LoVo (cell line): ENCODE results near the gene TRMT61A.

Source experiments
- DNase-seq: peaks from one replicate; pipeline ENCODE4 v3.0.0-alpha.2; 2016; ENCODE audit warnings: low spot score

TRMT61A gene

GRCh38 chr14:103563226-103563620, 34.2 kb downstream of the TRMT61A start:
- no peak for DNase-seq

DNA sequence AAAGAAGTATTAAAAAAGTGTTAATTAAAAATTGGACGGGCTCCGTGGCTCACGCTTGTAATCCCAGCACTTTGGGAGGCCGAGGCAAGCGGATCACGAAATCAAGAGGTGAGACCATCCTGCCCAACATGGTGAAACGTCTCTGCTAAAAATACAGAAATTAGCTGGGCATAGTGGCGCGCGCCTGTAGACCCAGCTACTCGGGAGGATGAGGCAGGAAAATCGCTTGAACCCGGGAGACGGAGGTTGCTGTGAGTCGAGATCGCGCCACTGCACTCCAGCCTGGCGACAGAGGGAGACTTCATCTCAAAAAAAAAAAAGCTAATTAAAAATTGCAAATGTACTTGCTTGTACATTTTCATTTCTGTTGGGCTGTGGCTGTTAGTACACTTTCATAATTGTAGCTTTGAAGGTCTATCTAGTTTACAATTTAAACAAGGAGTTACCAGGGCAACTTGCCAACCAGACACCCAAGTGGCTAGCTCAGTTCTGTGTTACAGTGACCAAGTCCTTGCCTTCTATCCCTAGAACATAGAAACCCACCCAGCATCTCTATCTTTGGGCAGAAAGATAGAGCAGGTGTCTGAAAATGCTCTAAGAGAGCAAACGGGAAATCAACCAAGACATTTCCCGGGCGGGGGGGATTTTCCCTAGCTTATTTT, 35.0 kb downstream of the TRMT61A start:
- DNase-seq: no peak

DNA sequence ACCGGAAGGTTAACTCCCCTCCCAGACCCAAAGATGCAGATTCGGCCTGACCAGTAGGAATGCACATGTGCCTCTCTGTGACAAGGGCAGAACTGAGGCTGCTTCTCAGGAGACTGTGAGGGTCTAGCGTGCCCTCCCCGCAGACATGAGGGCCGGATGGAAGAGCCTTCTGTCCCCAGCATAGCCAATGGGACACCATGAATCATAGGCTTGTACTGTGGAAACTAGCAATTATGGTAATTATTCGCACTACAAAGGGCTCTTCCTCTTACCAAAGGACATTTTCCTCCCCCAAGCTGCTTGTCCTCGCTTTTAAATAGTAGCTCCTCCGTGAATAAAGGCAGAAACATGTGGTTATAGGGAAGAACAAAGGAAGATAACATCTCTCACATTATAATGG, 40.0 kb downstream of the TRMT61A start:
- DNase-seq: no peak

DNA sequence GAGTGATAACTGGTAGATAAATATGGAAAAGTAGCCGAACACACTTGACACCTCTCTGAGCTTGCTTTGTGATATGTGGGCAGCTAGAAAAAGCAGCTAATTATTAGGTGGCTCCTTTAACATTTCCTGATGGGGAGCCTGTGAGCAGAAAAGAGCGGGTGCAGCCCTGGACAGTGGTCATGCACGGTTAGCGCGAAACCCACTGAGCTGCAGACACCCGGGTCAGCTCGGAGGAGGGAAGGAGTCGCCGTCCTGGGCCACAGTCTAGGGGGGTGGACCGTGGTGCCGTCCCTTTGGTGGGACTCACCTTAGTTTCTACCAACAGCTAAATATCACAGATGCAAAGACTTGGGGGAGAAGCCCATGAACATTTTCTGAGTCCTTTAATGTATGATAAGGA, 40.4 kb downstream of the TRMT61A start:
- DNase-seq: no peak

- DNase-seq: no peak
Observed at GRCh38 chr14:103574104-103574503, 45.1 kb downstream of the TRMT61A start.

- DNase-seq: no peak
Observed at GRCh38 chr14:103574707-103575285, 45.8 kb downstream of the TRMT61A start.

GRCh38 chr14:103576371-103577024, 47.5 kb downstream of the TRMT61A start:
- peak; percentile 89 for DNase-seq

DNA sequence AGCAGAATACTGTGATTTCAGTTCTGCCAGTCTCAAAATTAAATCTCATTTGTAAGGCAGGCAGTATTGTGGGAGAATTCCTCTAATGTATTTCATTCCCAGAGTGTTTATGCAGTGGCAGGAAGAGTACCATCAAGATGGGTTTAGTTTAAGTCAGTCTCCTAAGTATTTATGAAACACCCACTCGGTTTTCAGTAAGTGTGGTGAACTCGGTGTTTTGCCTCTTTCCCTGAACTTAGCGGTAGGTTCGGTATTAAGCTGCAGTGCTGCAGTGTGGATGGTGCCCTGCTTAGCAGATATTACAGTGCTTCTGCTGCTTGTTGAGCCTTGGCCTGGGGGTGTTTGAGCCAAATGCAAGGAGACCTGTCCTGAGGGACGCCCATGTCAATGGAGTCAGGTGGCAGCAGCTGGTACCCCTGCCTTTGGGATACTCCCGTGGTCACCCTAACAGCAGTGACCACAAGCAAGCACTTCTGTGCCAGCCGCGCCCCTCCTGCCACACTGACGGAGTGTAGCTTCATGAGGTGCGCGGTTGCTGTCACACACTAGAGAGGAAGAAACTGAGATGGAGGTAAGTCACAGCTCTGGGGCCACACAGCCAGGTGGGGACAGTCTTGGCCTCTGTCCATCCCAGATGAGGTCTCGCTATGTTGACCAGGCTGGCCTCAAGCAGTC, 49.5 kb downstream of the TRMT61A start:
- no peak for DNase-seq

DNA sequence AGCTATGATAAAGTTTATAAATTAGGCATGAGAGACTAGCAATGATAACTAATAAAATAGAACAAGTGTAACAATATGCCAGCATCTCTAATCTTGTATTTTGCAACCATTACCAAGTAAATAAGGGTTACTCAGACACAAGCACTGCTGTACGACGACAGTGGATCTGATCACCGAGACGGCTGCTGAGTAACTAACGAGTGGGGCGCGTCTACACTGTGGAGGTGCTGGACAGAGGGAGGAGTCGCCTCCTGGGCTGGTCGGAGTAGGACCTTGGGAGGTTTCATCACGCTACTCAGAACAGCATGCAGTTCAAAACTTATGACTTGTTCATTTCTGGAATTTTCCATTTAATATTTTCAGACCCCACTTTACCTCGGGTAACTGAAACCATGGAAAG, 52.2 kb downstream of the TRMT61A start:
- no peak for DNase-seq

DNA sequence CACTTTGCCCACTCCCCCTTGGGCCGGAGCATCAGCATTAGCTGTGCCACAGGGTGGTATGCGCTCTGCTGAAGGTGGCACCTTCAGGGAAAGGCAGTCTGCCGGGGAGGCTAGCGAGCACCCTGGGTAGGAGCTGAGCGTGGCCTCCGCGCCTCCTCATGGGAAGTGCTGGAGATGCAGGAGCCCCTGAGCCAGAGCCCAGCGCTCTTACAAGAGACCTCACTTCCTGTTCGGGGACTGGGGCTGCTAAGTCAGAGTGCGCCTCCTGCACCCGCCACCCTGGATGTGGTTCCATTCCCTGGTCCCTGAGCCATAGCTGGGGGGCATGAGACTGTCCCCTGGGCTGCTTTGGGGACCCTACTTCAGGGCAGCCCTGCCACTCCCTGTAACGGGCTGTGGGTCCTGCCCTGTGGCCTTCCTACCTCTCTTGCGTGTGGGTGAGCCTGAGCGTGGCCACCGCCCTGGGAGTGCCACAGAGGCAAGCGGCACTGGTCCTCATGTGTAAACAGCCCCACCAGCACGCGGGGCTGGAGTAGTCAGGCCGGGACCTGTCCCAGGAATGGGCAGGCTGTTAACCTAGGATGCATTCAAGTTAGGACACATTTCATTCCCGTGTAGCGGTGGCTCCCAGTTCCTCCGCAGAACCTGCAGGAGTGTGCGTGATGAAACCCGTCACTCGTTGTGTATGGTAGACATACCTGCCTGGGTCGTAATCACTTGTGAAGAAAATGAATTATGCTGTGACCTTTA, 53.1 kb downstream of the TRMT61A start:
- no peak for DNase-seq

DNA sequence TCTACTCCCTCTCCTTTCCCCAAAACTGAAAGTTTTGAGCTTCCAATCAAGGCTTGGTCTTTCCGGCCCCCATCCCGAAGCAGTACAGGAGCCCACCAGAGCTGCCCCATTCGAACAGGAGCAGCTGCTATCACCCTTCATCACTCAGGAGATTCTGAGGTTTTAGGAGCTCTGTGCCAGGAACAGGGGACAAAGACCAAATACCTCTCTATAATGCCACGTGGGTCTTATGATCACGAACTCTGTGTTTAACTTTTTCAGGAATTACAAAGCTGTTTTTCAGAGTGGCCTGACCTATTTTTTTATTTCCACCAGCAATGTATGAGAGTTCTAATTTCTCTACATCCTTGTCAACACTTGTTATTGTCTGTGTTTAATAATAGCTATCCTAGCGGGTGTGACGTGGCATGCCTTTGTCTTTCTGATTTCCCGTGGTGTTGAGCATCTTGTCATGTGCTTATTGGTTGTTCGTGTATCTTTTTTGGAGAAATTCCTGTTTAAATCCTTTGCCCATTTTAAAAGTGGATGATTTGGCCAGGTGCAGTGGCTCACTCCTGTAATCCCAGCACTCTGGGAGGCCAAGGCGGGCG, 55.4 kb downstream of the TRMT61A start:
- DNase-seq: no peak
